Measurements from ENCODE around the gene BORCS5.

Gene BORCS5

DNA sequence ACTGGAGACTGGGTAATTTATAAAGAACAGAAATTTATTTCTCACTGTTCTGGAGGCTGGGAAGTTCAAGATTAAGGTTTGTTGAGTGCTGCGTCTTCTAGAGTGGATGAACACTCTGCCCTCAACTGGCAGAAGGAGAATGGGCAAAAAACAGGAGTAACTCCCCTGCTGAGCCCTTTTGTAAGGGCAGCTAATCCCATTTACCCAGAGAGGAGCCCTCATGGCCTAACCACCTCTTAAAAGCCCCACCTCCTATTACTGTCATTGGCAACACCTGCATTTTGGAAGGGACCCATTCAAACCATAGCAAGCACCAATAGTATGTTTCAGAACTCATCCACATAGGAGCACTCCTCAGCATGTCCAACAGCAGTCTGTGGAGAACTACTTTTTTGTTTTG is 47.4 kb downstream of the BORCS5 start:
- Histone ChIP-seq H2AFZ (ENCODE audit: low read length) (no peak overlapping the region), H3F3A (ENCODE audit: low read depth) (peaks cover 6% of the 10 kb centered on the region; the same call in 1 of the 2 replicates), H3K9me2 (replicated peaks; ENCODE audit: low read depth, low read length) (no peaks in the 10 kb centered on the region), H3K9me3 (ENCODE audit: insufficient read depth, low read depth, low read length) (no peaks in the 10 kb centered on the region), H3K9ac (ENCODE audit: low read depth, low read length, poor library complexity, severe bottlenecking) (no peak overlapping the region), H3K4me1 (ENCODE audit: insufficient read depth, low read length, poor library complexity, severe bottlenecking) (peaks cover 20% of the 10 kb centered on the region), H3K79me2 (ENCODE audit: insufficient read depth, low read length) (no peaks in the 10 kb centered on the region), H3K36me3 (ENCODE audit: insufficient read depth, low read length) (no peaks in the 10 kb centered on the region), H3K27me3 (ENCODE audit: insufficient read depth, low read length, poor library complexity, severe bottlenecking) (no peaks in the 10 kb centered on the region), H4K20me1 (ENCODE audit: insufficient read depth, low read length, poor library complexity, severe bottlenecking) (no peaks in the 10 kb centered on the region), H3K4me3 (ENCODE audit: low read length, poor library complexity, severe bottlenecking) (no peak overlapping the region), H3K4me2 (ENCODE audit: low read depth, low read length, poor library complexity, severe bottlenecking) (no peak overlapping the region)
- TF ChIP-seq, protein P1, sequence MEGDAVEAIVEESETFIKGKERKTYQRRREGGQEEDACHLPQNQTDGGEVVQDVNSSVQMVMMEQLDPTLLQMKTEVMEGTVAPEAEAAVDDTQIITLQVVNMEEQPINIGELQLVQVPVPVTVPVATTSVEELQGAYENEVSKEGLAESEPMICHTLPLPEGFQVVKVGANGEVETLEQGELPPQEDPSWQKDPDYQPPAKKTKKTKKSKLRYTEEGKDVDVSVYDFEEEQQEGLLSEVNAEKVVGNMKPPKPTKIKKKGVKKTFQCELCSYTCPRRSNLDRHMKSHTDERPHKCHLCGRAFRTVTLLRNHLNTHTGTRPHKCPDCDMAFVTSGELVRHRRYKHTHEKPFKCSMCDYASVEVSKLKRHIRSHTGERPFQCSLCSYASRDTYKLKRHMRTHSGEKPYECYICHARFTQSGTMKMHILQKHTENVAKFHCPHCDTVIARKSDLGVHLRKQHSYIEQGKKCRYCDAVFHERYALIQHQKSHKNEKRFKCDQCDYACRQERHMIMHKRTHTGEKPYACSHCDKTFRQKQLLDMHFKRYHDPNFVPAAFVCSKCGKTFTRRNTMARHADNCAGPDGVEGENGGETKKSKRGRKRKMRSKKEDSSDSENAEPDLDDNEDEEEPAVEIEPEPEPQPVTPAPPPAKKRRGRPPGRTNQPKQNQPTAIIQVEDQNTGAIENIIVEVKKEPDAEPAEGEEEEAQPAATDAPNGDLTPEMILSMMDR (conservative IDR thresholded peaks at IDR 0.05; ENCODE audit: low read length), result no peak
- TF ChIP-seq EZH2phosphoT487 (IDR thresholded peaks at IDR 0.05; ENCODE audit: borderline replicate concordance), result no peak

DNA sequence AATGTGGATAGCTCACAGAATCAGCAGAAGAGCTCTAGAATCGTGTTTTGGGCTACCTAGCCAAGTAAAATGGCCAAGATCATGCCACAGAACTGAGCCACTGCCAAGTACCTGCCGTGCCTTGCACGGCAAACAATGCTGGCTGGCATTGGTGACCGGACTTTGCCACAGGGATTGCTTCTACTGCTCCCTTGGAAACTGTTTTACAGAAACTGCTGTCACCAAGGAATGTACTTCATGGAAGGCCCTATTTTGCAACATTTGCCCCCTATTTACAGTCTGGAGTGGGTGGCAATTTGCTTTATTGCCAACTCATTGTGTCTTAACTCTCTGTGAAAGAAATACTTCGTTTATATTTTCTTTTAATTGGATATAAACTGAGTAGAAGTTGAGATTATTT is 49.0 kb downstream of the BORCS5 start:
- H4K20me1 ChIP-seq (ENCODE audit: insufficient read depth, low read length, poor library complexity, severe bottlenecking), result no peaks in the 10 kb centered on the region
- no peaks in the 10 kb centered on the region for H3K9me3 ChIP-seq (ENCODE audit: insufficient read depth, low read depth, low read length)
- no peak overlapping the region for H2AFZ ChIP-seq (ENCODE audit: low read length)
- H3K79me2 ChIP-seq (ENCODE audit: insufficient read depth, low read length), result no peaks in the 10 kb centered on the region
- peaks cover 20% of the 10 kb centered on the region for H3K4me1 ChIP-seq (ENCODE audit: insufficient read depth, low read length, poor library complexity, severe bottlenecking)
- H3K27me3 ChIP-seq (ENCODE audit: insufficient read depth, low read length, poor library complexity, severe bottlenecking), result no peaks in the 10 kb centered on the region
- no peak overlapping the region for H3K4me3 ChIP-seq (ENCODE audit: low read length, poor library complexity, severe bottlenecking)
- TF ChIP-seq EZH2phosphoT487 (IDR thresholded peaks at IDR 0.05; ENCODE audit: borderline replicate concordance), result no peak
- TF ChIP-seq, protein P1 (conservative IDR thresholded peaks at IDR 0.05; ENCODE audit: low read length), result no peak
- no peak overlapping the region for H3K4me2 ChIP-seq (ENCODE audit: low read depth, low read length, poor library complexity, severe bottlenecking)
- no peaks in the 10 kb centered on the region for H3K36me3 ChIP-seq (ENCODE audit: insufficient read depth, low read length)
- no peaks in the 10 kb centered on the region for H3K9me2 ChIP-seq (replicated peaks; ENCODE audit: low read depth, low read length)
- no peak overlapping the region for H3K9ac ChIP-seq (ENCODE audit: low read depth, low read length, poor library complexity, severe bottlenecking)
- peaks cover 6% of the 10 kb centered on the region; the same call in 1 of the 2 replicates for H3F3A ChIP-seq (ENCODE audit: low read depth)

DNA sequence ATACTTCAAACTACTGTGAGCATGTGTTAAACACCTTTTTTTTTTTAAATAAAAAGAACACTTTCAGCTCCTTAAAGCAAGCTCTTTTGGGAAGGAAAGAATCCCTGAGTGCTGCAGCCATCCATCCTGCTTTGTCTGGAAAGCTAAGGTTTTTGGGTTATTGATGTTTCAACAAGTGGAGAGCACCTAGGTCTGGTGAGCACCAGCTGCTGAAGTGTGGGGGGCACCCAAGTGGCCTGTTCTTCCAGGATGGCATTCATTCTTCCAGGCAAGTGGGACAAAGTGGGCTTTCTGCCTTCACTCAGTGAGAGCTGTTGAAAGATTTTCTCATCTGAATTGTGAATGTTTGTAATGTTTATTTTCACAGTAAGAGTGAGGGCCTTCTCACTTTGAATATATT is 49.9 kb downstream of the BORCS5 start:
- H3K9me3 ChIP-seq (ENCODE audit: insufficient read depth, low read depth, low read length), result no peaks in the 10 kb centered on the region
- no peaks in the 10 kb centered on the region for H3K27me3 ChIP-seq (ENCODE audit: insufficient read depth, low read length, poor library complexity, severe bottlenecking)
- no peak overlapping the region for H2AFZ ChIP-seq (ENCODE audit: low read length)
- H3F3A ChIP-seq (ENCODE audit: low read depth), result peaks cover 6% of the 10 kb centered on the region; the same call in 1 of the 2 replicates
- H3K79me2 ChIP-seq (ENCODE audit: insufficient read depth, low read length), result no peaks in the 10 kb centered on the region
- peaks cover 20% of the 10 kb centered on the region for H3K4me1 ChIP-seq (ENCODE audit: insufficient read depth, low read length, poor library complexity, severe bottlenecking)
- no peak overlapping the region for H3K9ac ChIP-seq (ENCODE audit: low read depth, low read length, poor library complexity, severe bottlenecking)
- H3K36me3 ChIP-seq (ENCODE audit: insufficient read depth, low read length), result no peaks in the 10 kb centered on the region
- H3K9me2 ChIP-seq (replicated peaks; ENCODE audit: low read depth, low read length), result no peaks in the 10 kb centered on the region
- TF ChIP-seq, protein P1 (conservative IDR thresholded peaks at IDR 0.05; ENCODE audit: low read length), result no peak
- no peak for TF ChIP-seq EZH2phosphoT487 (IDR thresholded peaks at IDR 0.05; ENCODE audit: borderline replicate concordance)
- H4K20me1 ChIP-seq (ENCODE audit: insufficient read depth, low read length, poor library complexity, severe bottlenecking), result no peaks in the 10 kb centered on the region
- H3K4me3 ChIP-seq (ENCODE audit: low read length, poor library complexity, severe bottlenecking), result no peak overlapping the region
- H3K4me2 ChIP-seq (ENCODE audit: low read depth, low read length, poor library complexity, severe bottlenecking), result no peak overlapping the region

Measured in Loucy (cell line).